SW480 (cell line): ENCODE measurements around the gene DAPK1.

Experiments used
- DNase-seq: peaks from one replicate; pipeline ENCODE4 v3.0.0-alpha.2; 2016; ENCODE audit warnings: low spot score

DAPK1 gene

GRCh38 chr9:87646546-87646945 lies 148.9 kb downstream of the DAPK1 start:
- no peak for DNase-seq

DNA sequence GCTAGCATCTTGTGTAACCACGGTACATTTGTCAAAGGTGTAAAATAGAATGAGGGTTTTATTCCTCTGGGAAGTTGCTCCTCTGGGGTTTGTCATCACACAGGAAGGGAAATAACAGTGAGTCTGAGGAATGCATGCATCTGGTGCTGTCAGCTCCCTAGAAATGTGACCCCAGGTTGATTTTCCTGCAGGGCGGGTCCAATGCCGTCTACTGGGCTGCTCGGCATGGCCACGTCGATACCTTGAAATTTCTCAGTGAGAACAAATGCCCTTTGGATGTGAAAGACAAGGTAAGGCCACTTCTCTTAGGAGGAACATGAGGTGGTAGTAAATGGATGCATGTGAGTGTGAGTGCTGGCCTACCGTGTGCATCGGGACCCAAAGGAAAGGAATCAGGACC lies 149.4 kb downstream of the DAPK1 start:
- no peak for DNase-seq

GRCh38 chr9:87648606-87649005 lies 150.9 kb downstream of the DAPK1 start:
- no peak for DNase-seq

DNA sequence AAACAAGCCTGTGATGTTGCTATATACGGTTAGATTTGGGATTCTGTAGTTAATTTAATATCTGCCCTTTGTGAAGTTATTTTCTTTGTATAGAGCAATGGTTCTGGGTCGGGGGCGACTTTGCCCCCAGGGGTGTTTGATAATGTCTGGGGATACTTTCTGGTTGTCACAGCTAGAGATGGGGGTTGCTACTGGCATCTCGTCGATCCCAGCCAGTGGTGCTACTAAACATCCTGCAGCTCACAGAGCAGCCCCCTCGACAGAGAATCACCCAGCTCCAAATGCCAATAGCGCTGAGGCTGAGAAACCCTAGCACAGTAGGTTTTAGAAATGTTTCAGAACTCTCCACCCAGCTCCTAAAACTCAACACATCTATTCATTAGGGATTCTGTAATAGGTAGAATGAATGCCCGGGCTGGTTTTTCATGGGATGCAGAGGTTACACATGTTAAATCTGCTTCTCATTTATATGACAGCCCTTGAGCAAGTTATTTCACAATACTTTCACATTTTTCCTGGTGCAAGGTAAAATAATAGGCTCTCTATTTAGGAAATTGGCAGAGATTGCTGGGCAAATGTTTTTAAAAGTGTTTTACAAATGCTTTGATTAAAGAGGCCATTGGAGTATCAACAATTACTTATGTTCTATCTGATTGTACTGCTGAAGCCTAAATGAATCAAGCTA lies 153.1 kb downstream of the DAPK1 start:
- no peak for DNase-seq

DNA sequence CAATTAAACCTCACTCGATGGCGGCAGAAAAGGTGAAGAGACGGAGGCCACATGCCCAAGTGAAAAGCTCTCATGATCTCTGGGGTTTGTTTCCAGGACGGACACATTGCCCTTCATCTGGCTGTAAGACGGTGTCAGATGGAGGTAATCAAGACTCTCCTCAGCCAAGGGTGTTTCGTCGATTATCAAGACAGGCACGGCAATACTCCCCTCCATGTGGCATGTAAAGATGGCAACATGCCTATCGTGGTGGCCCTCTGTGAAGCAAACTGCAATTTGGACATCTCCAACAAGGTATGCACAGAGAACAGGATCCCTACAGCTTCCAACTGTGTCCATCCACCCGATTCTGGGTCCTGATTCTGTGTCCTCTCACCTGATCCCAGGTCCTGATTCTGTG lies 153.8 kb downstream of the DAPK1 start:
- no peak for DNase-seq

DNA sequence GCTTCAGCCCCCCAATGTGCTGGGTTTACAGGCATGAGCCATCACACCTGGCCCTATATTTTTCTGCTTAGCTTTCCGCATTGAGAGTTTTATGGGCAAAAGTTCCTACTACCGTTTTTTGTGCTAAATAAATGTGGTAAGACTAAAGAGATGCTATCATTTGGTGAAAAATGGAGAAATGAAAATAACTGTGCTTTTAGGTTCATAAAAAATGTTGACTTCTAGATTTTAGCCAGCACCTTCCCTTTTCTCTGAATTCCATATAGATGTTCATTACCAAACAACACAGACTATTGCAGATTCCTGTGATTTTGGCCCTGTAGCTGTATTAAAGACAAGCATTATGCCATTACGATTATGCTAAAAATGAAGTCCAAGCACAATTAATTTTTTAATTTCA lies 156.3 kb downstream of the DAPK1 start:
- no peak for DNase-seq

- DNase-seq: no peak
Observed at GRCh38 chr9:87655731-87656130, 158.1 kb downstream of the DAPK1 start.

GRCh38 chr9:87656485-87656884 lies 158.8 kb downstream of the DAPK1 start:
- DNase-seq: no peak

DNA sequence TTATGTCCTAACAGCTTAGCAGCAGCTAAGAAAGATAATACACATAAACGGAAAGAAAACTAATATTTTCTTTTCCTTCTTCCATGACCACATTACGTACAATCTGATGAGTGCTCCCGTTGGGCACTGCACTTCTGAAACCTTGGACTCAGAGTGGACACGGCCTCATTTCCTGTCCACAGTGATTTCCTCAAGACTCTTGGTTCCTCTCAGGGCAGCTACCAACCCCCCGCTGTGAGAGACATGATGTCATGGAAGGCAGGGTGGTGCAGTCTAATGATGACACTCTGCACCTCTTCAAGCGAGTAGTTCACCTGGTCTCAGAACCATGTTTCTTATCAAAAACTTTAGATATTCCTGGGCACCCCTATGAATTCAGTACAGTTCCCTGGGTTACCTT lies 159.5 kb downstream of the DAPK1 start:
- DNase-seq: no peak

GRCh38 chr9:87657893-87658292 lies 160.2 kb downstream of the DAPK1 start:
- DNase-seq: no peak

GRCh38 chr9:87658511-87658910 lies 160.8 kb downstream of the DAPK1 start:
- no peak for DNase-seq

GRCh38 chr9:87659534-87660419 lies 162.1 kb downstream of the DAPK1 start:
- DNase-seq: no peak

DNA sequence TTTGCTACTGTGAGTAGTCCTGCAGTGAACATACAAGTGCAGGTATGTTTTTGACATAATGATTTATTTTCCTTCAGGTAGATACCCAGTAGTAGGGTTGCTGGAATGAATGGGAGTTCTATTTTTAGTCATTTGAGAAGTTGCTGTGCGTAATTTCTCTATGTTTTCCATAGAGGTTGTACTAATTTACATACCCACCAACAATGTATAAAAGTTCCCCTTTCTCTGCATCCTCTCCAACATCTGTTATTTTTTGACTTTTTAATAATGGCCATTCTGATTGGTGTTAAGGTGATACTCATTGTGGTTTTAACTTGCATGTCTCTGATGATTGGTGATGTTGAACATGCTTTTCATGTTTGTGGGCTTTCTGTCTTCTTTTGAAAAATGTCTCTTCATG lies 163.6 kb downstream of the DAPK1 start:
- no peak for DNase-seq

GRCh38 chr9:87662808-87663528 lies 165.3 kb downstream of the DAPK1 start:
- DNase-seq: peak; percentile 50

- DNase-seq: no peak
Observed at GRCh38 chr9:87663556-87663955, 165.9 kb downstream of the DAPK1 start.

GRCh38 chr9:87664153-87665060 lies 166.7 kb downstream of the DAPK1 start:
- no peak for DNase-seq

DNA sequence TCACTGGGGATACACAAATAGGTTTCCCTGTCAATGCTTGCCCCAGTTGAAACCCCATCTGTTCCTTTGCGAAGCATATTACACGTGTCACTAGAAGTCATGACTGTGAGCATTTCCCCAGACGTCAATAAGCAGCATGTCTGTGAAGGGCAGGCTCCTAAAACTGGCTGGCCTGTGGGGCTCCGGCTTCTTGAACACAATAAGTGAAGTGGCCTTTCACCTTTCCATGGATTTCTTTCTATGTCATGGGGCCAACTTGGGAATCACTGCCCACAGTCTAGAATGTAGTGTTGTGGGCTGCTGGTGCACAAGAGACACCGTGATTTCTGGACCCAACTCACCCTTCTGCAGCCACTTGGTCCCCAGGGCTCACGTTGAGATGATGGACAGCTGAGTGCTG lies 167.8 kb downstream of the DAPK1 start:
- DNase-seq: no peak

GRCh38 chr9:87667164-87667738 lies 169.6 kb downstream of the DAPK1 start:
- DNase-seq: no peak

DNA sequence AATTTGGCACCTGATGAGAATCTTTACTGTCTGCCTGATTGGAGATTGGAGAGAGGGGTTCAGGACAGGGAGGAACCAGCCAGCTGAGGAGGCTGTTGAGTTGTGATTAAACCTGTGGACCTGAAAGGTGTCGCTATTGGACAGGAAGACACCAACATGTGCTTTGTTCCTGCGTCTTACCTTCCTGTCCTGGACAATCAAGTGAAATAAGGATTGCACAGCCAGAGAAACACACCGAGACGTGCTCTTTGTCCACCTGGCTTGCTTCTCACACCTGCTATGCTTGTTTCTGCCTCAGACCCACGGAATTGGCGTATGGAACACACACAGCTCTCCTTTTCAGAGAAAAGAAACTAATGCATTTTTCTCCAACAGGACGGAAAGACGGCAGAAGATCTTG lies 170.6 kb downstream of the DAPK1 start:
- no peak for DNase-seq

GRCh38 chr9:87668722-87669121 lies 171.1 kb downstream of the DAPK1 start:
- no peak for DNase-seq

DNA sequence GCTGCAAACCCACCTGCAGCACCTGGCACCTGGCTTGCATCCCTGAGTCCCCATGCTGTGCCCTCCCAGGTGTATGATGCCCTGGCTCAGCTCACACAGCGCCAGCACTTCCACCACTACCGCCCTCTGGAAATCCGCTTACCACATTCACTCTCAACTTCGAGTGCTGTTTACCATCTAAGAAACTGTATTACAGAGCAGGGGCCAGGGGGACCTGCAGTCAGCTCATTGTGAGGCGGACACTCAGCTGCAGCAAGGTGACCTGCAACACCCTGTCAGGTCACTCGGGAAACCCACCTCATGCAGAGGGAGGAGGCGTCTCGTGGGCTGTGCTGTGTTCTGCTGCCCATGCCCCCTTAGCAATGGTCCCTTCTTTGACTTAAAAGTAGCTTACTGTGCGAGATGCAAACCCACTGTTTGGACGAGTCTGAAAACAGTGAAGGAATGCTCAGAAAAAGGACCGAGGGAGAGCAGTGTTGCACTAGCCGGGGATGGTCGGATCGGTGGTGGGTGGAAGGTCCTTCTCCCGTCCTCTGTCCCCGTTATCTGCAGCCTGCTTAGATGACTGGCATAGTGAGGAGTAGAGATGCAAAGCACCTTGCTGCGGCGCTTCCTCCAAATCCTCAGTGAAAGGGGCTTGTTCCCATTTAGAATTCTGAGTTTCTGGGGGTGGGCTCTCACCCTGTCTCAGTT lies 173.1 kb downstream of the DAPK1 start:
- DNase-seq: no peak
